Measurements from ENCODE around the gene DGCR8.

Gene DGCR8

DNA sequence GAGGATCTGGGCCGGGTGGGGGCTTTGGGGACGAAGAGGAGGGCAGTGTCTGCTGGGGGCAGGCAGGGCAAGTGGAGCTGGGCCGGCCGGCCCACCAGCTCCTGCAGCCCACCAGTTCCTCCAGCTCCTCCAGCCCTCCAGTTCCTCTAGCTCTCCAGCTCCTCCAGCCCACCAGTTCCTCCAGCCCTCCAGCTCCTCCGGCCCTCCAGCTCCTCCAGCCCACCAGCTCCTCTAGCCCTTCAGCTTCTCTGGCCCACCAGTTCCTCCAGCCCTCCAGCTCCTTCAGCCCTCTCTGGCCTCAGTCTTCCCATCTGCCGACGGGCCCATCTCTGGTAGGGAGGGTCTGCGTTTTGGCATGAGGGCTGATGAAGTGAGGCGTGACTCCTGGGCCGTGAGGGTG, 80.0 kb downstream of the DGCR8 start:
- DNase-seq (ENCODE audit: low read depth), result no peak
- TF ChIP-seq, protein P1, sequence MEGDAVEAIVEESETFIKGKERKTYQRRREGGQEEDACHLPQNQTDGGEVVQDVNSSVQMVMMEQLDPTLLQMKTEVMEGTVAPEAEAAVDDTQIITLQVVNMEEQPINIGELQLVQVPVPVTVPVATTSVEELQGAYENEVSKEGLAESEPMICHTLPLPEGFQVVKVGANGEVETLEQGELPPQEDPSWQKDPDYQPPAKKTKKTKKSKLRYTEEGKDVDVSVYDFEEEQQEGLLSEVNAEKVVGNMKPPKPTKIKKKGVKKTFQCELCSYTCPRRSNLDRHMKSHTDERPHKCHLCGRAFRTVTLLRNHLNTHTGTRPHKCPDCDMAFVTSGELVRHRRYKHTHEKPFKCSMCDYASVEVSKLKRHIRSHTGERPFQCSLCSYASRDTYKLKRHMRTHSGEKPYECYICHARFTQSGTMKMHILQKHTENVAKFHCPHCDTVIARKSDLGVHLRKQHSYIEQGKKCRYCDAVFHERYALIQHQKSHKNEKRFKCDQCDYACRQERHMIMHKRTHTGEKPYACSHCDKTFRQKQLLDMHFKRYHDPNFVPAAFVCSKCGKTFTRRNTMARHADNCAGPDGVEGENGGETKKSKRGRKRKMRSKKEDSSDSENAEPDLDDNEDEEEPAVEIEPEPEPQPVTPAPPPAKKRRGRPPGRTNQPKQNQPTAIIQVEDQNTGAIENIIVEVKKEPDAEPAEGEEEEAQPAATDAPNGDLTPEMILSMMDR (conservative IDR thresholded peaks at IDR 0.05; ENCODE audit: low read length), result no peak
- no peak overlapping the region for H3K4me3 ChIP-seq (ENCODE audit: low read length)

Data from AG10803 (cell line).